Sigmoid colon (tissue), 7 donors: ENCODE measurements around the gene ALX4. TPM values are rescaled to one million over a fixed set of nuclear protein-coding genes. Genes with fewer than 3 reads are reported as not detected.

Experiments used
- DNase-seq: peaks from one replicate; pipeline ENCODE4 v3.0.0-alpha.2; 2019
- H3K27ac ChIP-seq, 4 donors: fragments of 200-600 bp; sonication (generic); one replicate each; pipeline ENCODE4 v1.5.1; 2016 to 2019; ENCODE audit warnings: mild to moderate bottlenecking in 1 of 4
- H3K27me3 ChIP-seq, 3 donors: fragments of 200-600 bp; sonication (generic); one replicate each; pipeline ENCODE4 v1.5.1; 2019; ENCODE audit warnings: mild to moderate bottlenecking in 1 of 3
- H3K36me3 ChIP-seq, 4 donors: fragments of 200-600 bp; sonication (generic); one replicate each; pipeline ENCODE4 v1.5.1; 2016 to 2019
- H3K4me1 ChIP-seq, 4 donors: fragments of 200-600 bp; sonication (generic); one replicate each; pipeline ENCODE4 v1.5.1; 2017 to 2019
- H3K4me3 ChIP-seq, 4 donors: fragments of 200-600 bp; sonication (generic); one replicate each; pipeline ENCODE4 v1.5.1; 2017 to 2019; ENCODE audit warnings: mild to moderate bottlenecking in 2 of 4, moderate library complexity in 1 of 4
- H3K9me3 ChIP-seq, 4 donors: fragments of 200-600 bp in 3 of 4; sonication (generic) in 3 of 4; one replicate each; pipeline versions ENCODE4 v1.5.1 to v1.6.1; 2013 to 2019
- EP300 ChIP-seq, 4 donors: sonication (generic); formaldehyde crosslinking; IDR thresholded peaks; one replicate each; pipeline ENCODE4 v1.6.1; 2017; ENCODE audit warnings: antibody characterized with exemption in 4 of 4
- POLR2A ChIP-seq, 2 donors: fragments of 450-650 bp; IDR thresholded peaks; one replicate each; pipeline ENCODE4 v1.6.1; 2016; ENCODE audit warnings: antibody characterized with exemption in 2 of 2, mild to moderate bottlenecking in 2 of 2, moderate library complexity in 2 of 2
- POLR2AphosphoS5 ChIP-seq, 4 donors: sonication (generic); formaldehyde crosslinking; IDR thresholded peaks; one replicate each; pipeline ENCODE4 v1.6.1; 2017; ENCODE audit warnings: antibody characterized with exemption in 4 of 4
- WGBS, 2 donors: extraction: QIAGEN DNeasy Blood & Tissue Kit; methylation state at CpG; one replicate each; pipeline ENCODE4 v1.1.7; 2013; 5-methylcytosine and 5-hydroxymethylcytosine counted together
- intact Hi-C: fragments of 100-400 bp; cut with DNase I; formaldehyde crosslinking; loops from one replicate; pipeline ENCODE4 v1.15.1; 2023
- polyA plus RNA-seq, 3 donors: library from polyadenylated mRNA; stranded (reverse); fragments of 200-250 nt; gene quantifications; one replicate each; pipeline ENCODE4 v1.2.3, GENCODE V29; 2013
- total RNA-seq, 4 donors: library from RNA; depleted of rRNA; stranded (reverse); fragments of >200 nt; gene quantifications; one replicate each; pipeline ENCODE4 v1.1.0, GENCODE V29; 2016
- TF ChIP-seq, protein P1 (sequence below), 4 experiments: fragments of 450-650 bp in 3 of 4; fragments of 200-600 bp in 1 of 4; IDR thresholded peaks; one replicate each; pipeline ENCODE4 v1.5.1; 2016 to 2019; ENCODE audit warnings: antibody characterized with exemption in 4 of 4, mild to moderate bottlenecking in 3 of 4, moderate library complexity in 2 of 4
- donor health status: healthy with polysubstance abuse.
- donor health status: Bipolar disorder and iron deficiency.
- donor health status: healthy.

ALX4 gene
- total and polyA plus RNA-seq, 7 donors = not detected

DNA sequence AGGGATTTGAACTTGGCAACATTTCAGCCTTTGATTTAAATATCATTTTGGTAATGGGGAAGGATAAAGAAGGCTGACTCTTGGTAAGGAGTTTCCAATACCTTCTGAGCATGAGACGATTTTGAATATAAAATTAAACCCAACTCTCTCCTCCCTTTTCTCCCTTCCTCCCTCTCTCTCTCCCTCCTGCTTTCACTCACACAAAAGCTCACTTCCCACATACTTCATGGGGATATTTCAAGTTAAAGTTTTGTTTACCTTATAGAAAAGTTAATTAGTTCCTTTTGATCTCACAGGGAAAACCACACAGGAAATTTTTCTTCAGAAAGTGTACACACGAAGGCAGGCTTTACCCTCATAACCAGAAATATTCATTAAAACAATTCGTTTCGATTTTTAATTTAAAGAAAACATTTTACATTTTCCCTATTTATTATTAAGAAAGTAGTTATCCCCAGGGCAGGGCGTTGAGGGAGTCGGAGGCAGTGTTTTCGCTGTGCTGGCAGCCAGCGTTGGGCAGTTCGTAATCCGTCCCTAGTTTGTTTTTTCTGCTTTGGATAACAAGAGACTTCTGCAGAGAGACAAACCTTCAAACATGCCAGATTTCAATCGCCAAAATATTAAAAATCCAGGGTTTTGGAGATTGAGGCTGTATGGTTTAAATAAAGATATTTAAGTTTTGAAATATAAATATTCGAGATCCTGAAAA is 25.3 kb upstream of the ALX4 start:
- Histone ChIP-seq H3K27me3 (peaks cover 22 to 97% (median 55%) of the 10 kb centered on the region in 3 donors), H3K4me1 (no peaks in the 10 kb centered on the region), H3K9me3 (no peaks in the 10 kb centered on the region), H3K27ac (no peak overlapping the region), H3K36me3 (no peaks in the 10 kb centered on the region), H3K4me3 (no peak overlapping the region)
- no peak for DNase-seq
- 17 to 23% methylated on average over 12 of the region's 12 CpGs for whole genome bisulfite sequencing, 2 donors
- intact Hi-C loops = no loop called here
- TF ChIP-seq EP300 (IDR thresholded peaks at IDR 0.05) (no peak), POLR2A (IDR thresholded peaks at IDR 0.05) (no peak), POLR2AphosphoS5 (IDR thresholded peaks at IDR 0.05) (no peak)
- TF ChIP-seq, protein P1, sequence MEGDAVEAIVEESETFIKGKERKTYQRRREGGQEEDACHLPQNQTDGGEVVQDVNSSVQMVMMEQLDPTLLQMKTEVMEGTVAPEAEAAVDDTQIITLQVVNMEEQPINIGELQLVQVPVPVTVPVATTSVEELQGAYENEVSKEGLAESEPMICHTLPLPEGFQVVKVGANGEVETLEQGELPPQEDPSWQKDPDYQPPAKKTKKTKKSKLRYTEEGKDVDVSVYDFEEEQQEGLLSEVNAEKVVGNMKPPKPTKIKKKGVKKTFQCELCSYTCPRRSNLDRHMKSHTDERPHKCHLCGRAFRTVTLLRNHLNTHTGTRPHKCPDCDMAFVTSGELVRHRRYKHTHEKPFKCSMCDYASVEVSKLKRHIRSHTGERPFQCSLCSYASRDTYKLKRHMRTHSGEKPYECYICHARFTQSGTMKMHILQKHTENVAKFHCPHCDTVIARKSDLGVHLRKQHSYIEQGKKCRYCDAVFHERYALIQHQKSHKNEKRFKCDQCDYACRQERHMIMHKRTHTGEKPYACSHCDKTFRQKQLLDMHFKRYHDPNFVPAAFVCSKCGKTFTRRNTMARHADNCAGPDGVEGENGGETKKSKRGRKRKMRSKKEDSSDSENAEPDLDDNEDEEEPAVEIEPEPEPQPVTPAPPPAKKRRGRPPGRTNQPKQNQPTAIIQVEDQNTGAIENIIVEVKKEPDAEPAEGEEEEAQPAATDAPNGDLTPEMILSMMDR (IDR thresholded peaks at IDR 0.05) = no peak

DNA sequence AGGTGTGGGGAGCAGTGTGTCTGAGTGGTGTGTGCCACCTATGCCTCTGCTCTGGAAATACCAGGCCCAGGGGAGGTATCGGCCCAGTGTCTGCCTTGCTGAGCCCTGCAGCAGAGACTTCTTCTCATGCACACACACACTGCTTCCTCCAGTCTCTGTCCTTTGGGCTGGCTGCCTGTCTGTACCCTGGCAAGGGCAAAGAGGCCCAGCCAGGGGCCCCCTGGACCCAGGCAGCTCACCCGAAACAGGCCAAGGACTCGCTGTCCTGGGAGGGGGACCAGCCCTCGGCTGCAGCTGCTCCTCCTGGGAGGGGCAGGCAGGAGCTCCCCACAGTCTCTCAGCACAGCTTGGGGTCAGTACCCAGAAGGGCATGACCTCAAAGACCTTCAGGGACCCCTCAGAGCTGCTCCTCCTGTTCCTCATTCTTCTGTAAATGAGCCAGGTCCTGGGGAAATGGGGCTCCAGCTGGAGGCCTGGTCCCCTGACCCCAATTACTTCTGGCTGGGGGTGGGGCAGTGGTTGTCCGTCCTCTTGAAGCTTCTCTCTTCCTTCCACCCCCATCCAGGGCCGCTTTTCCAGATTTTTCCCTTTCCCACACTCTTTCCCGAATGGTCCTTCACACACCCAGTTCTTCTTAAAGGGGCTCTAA is 24.5 kb upstream of the ALX4 start:
- intact Hi-C loops = no loop called here
- DNase-seq = no peak
- Histone ChIP-seq H3K27me3 (peaks cover 26 to 97% (median 62%) of the 10 kb centered on the region in 3 donors), H3K27ac (no peak overlapping the region), H3K4me3 (no peak overlapping the region), H3K36me3 (no peaks in the 10 kb centered on the region), H3K4me1 (no peaks in the 10 kb centered on the region), H3K9me3 (no peaks in the 10 kb centered on the region)
- TF ChIP-seq, protein P1 (IDR thresholded peaks at IDR 0.05) = no peak
- no peak for TF ChIP-seq POLR2AphosphoS5 (IDR thresholded peaks at IDR 0.05)
- 39% methylated on average over 7 of the region's 7 CpGs for WGBS, 2 donors

DNA sequence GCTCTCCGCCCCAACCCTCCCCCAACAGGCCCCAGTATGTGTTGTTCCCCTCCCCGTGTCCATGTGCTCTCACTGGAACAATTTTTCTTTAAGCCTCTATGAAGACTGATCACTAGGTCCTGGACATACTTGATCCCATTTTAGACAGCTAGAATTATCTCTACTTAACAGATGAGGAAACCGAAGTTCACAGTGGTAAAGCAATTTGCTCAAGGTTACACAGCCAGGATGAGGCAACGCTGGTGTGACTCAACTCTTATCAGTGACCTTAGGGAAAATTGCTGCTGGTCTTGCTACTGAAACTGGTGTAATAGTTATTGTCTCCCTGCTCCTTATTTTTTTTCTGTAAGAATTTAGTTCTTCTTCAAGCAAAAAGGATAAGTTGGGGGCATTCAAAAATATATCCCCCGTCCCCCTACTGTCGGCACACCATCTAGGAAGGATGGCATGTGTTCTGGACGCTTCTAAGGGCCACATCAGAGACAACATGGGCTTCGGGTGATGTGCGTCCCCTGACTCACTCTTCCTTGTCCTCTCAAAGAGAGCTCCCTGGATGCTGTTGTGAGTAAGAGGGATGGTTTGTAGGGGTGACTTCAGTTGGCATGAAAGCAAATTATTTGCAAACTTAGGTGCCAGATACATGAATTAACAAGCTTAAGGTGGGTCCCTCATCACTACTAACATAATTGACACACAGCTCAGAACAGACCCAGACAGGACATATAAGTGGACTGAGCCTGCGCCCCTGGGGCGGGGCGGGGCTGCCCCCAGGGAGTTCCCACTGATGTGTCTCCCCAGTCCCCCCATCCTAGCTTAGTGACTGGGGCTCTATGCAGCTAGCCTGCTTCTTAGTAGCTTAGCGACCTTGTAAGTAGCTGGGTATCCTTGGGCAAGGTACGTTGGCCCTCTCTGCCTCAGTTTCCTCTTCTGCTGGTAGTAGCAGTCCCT is 23.6 kb upstream of the ALX4 start:
- TF ChIP-seq POLR2AphosphoS5 (IDR thresholded peaks at IDR 0.05) (no peak), POLR2A (IDR thresholded peaks at IDR 0.05) (no peak), EP300 (IDR thresholded peaks at IDR 0.05) (no peak)
- TF ChIP-seq, protein P1 (IDR thresholded peaks at IDR 0.05) = no peak
- Histone ChIP-seq H3K27ac (no peak overlapping the region), H3K9me3 (no peaks in the 10 kb centered on the region), H3K27me3 (peaks cover 24 to 97% (median 67%) of the 10 kb centered on the region in 3 donors), H3K4me3 (no peak overlapping the region), H3K4me1 (no peaks in the 10 kb centered on the region), H3K36me3 (no peaks in the 10 kb centered on the region)
- DNase-seq = no peak
- intact Hi-C loops = no loop called here
- 68 to 72% methylated on average over 14 of the region's 14 CpGs for WGBS, 2 donors

DNA sequence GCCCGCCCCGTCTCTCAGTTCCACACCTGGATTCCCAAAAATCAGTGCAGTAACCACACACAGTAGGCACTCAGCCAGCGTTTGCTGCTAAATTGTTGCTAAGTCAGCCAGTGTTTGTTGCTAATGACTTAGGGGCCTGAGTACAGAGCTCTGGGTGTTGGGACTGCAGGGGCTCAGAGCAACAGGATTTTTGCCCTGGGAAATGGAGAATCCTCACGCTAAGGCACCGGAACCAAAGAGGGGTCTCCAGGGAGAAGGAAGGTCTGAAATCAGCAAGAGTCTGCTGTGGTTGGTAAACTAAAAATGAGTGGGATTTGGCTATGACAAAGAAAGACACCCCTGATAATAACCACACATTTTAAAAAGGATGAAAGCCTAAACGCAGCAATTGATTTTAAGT is 22.7 kb upstream of the ALX4 start:
- intact Hi-C loops = no loop called here
- H3K36me3 ChIP-seq = no peaks in the 10 kb centered on the region
- no peak overlapping the region for H3K27ac ChIP-seq
- H3K4me1 ChIP-seq = no peaks in the 10 kb centered on the region
- no peak for TF ChIP-seq POLR2A (IDR thresholded peaks at IDR 0.05)
- TF ChIP-seq POLR2AphosphoS5 (IDR thresholded peaks at IDR 0.05) = no peak
- TF ChIP-seq EP300 (IDR thresholded peaks at IDR 0.05) = no peak
- TF ChIP-seq, protein P1 (IDR thresholded peaks at IDR 0.05) = no peak
- DNase-seq = no peak
- no peaks in the 10 kb centered on the region for H3K9me3 ChIP-seq
- H3K27me3 ChIP-seq = peaks cover 27 to 97% (median 67%) of the 10 kb centered on the region in 3 donors
- WGBS, 2 donors = 69% methylated on average over 6 of the region's 6 CpGs
- no peak overlapping the region for H3K4me3 ChIP-seq
